Measurements from ENCODE around the gene SLC29A2.
A peak's percentile ranks its signal among the peaks of the same experiment; 100 is the strongest.

The SLC29A2 gene

GRCh38 chr11:66315921-66316811, 55.4 kb downstream of the SLC29A2 start:
- DNase-seq = peak; percentile 32

- no peak for DNase-seq
Observed at GRCh38 chr11:66315498-66315885, 56.1 kb downstream of the SLC29A2 start.

- DNase-seq = no peak
Observed at GRCh38 chr11:66314561-66315497, 56.7 kb downstream of the SLC29A2 start.

GRCh38 chr11:66314186-66314501, 57.4 kb downstream of the SLC29A2 start:
- no peak for DNase-seq

GRCh38 chr11:66313321-66314185, 58.0 kb downstream of the SLC29A2 start:
- DNase-seq = peak; percentile 50

GRCh38 chr11:66312549-66313320, 58.8 kb downstream of the SLC29A2 start:
- DNase-seq = peak; percentile 99
